Measurements from ENCODE around the gene SLC35A3. TPM values are rescaled to one million over a fixed set of nuclear protein-coding genes. Genes with fewer than 3 reads are reported as not detected.
A peak's percentile ranks its signal among the peaks of the same experiment; 100 is the strongest.
"Not testable (repeated sequence)": the region's sequence is repeated elsewhere in the genome, so short reads cannot be mapped to it uniquely, and the experiment has no call there.

SLC35A3 gene
- total and polyA plus RNA-seq, 9 of the 15 experiments (the other 6 are each of a cell fraction or from before 2014, with no cell fraction given): 3.5 to 21.7 (median 13.2) TPM

DNA sequence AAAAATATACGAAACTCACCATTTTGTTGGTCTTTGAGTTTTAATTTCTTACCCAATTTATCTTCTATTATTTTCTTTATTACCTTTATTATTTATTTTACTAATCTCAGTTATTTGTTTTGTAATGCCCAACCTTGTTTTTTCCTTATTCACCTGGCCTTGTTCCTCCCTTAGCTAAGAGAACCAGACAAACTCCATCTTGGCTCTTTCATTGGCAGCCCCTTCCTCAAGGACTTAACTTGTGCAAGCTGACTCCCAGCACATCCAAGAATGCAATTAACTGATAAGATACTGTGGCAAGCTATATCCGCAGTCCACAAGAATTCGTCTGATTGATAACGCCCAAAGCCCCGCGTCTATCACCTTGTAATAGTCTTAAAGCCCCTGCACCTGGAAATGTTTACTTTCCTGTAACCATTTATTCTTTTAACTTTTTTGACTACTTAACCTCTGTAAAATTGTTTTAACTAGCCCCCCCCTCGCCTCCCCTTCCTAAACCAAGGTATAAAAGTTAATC is 10.5 kb upstream of the SLC35A3 start:
- H4K20me1 ChIP-seq (replicated peaks; ENCODE audit: control insufficient read depth, insufficient read depth, low read length); H3K4me1 ChIP-seq (replicated peaks in 1 of 2; ENCODE audit: control insufficient read depth in 2 of 2, insufficient read depth in 2 of 2, low read length in 2 of 2); H3K36me3 ChIP-seq (ENCODE audit: control insufficient read depth, insufficient read depth, low read length); in situ Hi-C loops (cut with MboI); H3K4me2 ChIP-seq (ENCODE audit: insufficient read depth, low read length); DNase-seq (ENCODE audit: extremely low read depth in 1 of 4, low spot score in 3 of 4); ATAC-seq; H3K27ac ChIP-seq (ENCODE audit: extremely low read depth, low read depth, low read length); FAIRE-seq; H3K27me3 ChIP-seq (ENCODE audit: control insufficient read depth in 2 of 2, insufficient read depth in 2 of 2, low read length in 2 of 2); H3K9ac ChIP-seq (ENCODE audit: insufficient read depth in 1 of 2, low read depth in 2 of 2, low read length in 2 of 2); H2AFZ ChIP-seq (ENCODE audit: low read depth, low read length); POLR2A ChIA-PET; BruUV-seq (replicated peaks); CTCF ChIA-PET (ENCODE audit: low intra/inter-chr PET ratio); H3K9me1 ChIP-seq (ENCODE audit: control insufficient read depth, insufficient read depth, low read length); H3K79me2 ChIP-seq (ENCODE audit: control insufficient read depth, insufficient read depth, low read length); H3K9me3 ChIP-seq (replicated peaks; ENCODE audit: control insufficient read depth, insufficient read depth, low read depth, low read length); H3K4me3 ChIP-seq: not testable (repeated sequence)
- 15% methylated on average over 7 of the region's 7 CpGs for WGBS (ENCODE audit: insufficient coverage, low coverage, missing lambda C conversion rate)
- TF ChIP-seq CBFA2T3 (IDR thresholded peaks at IDR 0.05): peak; percentile 34; the same call in 1 of the 2 replicates
- TF ChIP-seq, protein P1, sequence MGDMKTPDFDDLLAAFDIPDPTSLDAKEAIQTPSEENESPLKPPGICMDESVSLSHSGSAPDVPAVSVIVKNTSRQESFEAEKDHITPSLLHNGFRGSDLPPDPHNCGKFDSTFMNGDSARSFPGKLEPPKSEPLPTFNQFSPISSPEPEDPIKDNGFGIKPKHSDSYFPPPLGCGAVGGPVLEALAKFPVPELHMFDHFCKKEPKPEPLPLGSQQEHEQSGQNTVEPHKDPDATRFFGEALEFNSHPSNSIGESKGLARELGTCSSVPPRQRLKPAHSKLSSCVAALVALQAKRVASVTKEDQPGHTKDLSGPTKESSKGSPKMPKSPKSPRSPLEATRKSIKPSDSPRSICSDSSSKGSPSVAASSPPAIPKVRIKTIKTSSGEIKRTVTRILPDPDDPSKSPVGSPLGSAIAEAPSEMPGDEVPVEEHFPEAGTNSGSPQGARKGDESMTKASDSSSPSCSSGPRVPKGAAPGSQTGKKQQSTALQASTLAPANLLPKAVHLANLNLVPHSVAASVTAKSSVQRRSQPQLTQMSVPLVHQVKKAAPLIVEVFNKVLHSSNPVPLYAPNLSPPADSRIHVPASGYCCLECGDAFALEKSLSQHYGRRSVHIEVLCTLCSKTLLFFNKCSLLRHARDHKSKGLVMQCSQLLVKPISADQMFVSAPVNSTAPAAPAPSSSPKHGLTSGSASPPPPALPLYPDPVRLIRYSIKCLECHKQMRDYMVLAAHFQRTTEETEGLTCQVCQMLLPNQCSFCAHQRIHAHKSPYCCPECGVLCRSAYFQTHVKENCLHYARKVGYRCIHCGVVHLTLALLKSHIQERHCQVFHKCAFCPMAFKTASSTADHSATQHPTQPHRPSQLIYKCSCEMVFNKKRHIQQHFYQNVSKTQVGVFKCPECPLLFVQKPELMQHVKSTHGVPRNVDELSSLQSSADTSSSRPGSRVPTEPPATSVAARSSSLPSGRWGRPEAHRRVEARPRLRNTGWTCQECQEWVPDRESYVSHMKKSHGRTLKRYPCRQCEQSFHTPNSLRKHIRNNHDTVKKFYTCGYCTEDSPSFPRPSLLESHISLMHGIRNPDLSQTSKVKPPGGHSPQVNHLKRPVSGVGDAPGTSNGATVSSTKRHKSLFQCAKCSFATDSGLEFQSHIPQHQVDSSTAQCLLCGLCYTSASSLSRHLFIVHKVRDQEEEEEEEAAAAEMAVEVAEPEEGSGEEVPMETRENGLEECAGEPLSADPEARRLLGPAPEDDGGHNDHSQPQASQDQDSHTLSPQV (IDR thresholded peaks at IDR 0.05): peak; percentile 85
- TF ChIP-seq TAL1 (IDR thresholded peaks at IDR 0.05): peak; percentile 7; the same call in 1 of the 2 replicates
- TF ChIP-seq PTTG1 (tag; IDR thresholded peaks at IDR 0.05; ENCODE audit: low read depth): 0 out of 2 replicates have a peak, but pooled peaks have one; percentile 28
- peak; percentile 60; the same call in 1 of the 2 replicates for TF ChIP-seq DMBX1 (CRISPR knock-in tag; IDR thresholded peaks at IDR 0.05; ENCODE audit: borderline replicate concordance)
- 0 out of 2 replicates have a peak, but pooled peaks have one; percentile 16 for TF ChIP-seq NFE2L1 (tag; IDR thresholded peaks at IDR 0.05; ENCODE audit: borderline replicate concordance, low read depth)
- TF ChIP-seq ARID1B (IDR thresholded peaks at IDR 0.05): peak; percentile 25; the same call in 1 of the 2 replicates
- intact Hi-C loops (cut with micrococcal nuclease): loop anchor here (5.0 kb wide), 1 partner anchor 152 kb away; no protein-coding TSS in a partner anchor
